ENCODE measurements around the gene GPX3. TPM values are rescaled to one million over a fixed set of nuclear protein-coding genes. Genes with fewer than 3 reads are reported as not detected.

GPX3 gene
- total and polyA plus RNA-seq, 10 of the 15 experiments (the other 5 are each of a cell fraction or from before 2014, with no cell fraction given): 0.04 to 1.0 (median 0.15) TPM; not detected in 3

- TF ChIP-seq ZBTB11 (CRISPR knock-in tag; IDR thresholded peaks at IDR 0.05): no peak
- no peak for TF ChIP-seq IKZF1 (conservative IDR thresholded peaks at IDR 0.05)
- no peak for TF ChIP-seq IKZF2 (IDR thresholded peaks at IDR 0.05)
- TF ChIP-seq IRF3 (IDR thresholded peaks at IDR 0.05): no peak
- TF ChIP-seq, protein P1, sequence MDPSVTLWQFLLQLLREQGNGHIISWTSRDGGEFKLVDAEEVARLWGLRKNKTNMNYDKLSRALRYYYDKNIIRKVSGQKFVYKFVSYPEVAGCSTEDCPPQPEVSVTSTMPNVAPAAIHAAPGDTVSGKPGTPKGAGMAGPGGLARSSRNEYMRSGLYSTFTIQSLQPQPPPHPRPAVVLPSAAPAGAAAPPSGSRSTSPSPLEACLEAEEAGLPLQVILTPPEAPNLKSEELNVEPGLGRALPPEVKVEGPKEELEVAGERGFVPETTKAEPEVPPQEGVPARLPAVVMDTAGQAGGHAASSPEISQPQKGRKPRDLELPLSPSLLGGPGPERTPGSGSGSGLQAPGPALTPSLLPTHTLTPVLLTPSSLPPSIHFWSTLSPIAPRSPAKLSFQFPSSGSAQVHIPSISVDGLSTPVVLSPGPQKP (IDR thresholded peaks at IDR 0.05; ENCODE audit: low read depth, low read length): no peak
- TF ChIP-seq DPF2 (IDR thresholded peaks at IDR 0.05): no peak
- no peak for TF ChIP-seq E4F1 (IDR thresholded peaks at IDR 0.05; ENCODE audit: borderline replicate concordance, partially characterized antibody)
- no peak for TF ChIP-seq ZNF24 (IDR thresholded peaks at IDR 0.05)
- no peak for TF ChIP-seq ATF7 (IDR thresholded peaks at IDR 0.05; ENCODE audit: low read depth)
- TF ChIP-seq POU2F2 (IDR thresholded peaks at IDR 0.05; ENCODE audit: borderline replicate concordance, low read depth, low read length): no peak
- TF ChIP-seq FOS (IDR thresholded peaks at IDR 0.05; ENCODE audit: borderline replicate concordance, extremely low read depth, insufficient read length): no peak
- no peak for TF ChIP-seq NR2C1 (IDR thresholded peaks at IDR 0.05)
- TF ChIP-seq RCOR1 (conservative IDR thresholded peaks at IDR 0.05; ENCODE audit: low read depth, low read length): no peak
Measured at GRCh38 chr5:150993826-150994412, 26.5 kb upstream of the GPX3 start (continued).
